Amygdala (tissue), 56 donors: ENCODE data around the gene AP1M2.
"Not testable (repeated sequence)": the region's sequence is repeated elsewhere in the genome, so short reads cannot be mapped to it uniquely, and the experiment has no call there.

Experiments used
- DNase-seq, 56 donors: peaks; one replicate each; lab custom pipeline; 2025; lab: John Stamatoyannopoulos, UW

The AP1M2 gene

DNA sequence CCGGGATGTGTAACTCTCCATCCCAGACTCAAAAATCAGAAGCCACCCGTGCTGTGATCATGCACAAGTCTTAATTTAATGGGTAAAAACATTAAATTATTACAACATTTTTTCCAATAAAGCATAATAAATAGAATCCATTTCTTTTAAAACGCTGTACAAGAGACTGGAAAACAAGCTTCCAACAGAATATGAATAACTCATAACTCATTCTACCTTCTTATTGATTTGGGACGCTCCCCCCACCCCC, 20.8 kb downstream of the AP1M2 start:
- no peak for DNase-seq

DNA sequence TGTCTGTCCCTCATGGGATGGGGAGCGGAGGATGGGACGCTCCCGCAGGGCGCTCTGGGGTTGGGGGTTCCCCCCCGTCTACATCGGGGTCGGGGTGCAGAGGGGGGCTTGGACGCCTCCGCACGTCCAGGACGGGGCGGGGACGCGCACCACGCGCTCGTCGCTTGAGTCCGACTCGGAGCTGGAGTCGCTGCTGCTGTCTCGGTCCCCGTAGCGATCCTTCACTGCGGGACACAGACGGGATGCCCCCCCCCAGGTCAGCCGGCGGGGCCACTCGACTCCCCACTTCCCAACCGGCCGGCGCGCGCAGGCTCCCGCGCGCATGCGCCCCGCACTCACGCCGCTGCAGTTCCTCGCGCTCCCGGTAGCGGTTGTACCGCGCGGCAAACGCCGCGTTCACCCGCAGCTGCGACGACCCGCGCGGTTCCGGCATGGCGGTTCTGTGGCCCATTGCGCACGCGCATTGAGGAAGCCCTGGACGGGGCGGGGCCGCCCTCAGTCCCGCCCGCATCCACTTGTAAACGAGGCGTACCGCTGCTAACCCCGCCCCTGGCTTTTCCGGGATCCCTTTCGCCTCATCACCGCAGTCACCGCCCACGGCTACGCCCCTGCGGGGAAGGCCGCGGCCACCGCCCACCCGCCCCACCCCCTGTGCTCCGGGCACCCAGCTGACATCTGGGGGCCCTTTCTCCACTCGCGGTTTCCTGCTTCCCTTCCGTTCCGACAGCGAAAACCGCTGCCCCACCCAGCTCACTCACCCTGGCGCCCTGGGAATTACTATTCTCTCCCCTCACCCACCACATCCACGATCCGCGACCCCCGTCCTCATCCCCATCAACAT, 21.3 kb downstream of the AP1M2 start, which contains the start of gene KRI1:
KRI1 (minus strand) TSS at position 444 of the 841 bp plus-strand sequence; CDS start at position 433, 11 bp downstream.
- peak; percentile 51 to 98 (median 94) for DNase-seq

DNA sequence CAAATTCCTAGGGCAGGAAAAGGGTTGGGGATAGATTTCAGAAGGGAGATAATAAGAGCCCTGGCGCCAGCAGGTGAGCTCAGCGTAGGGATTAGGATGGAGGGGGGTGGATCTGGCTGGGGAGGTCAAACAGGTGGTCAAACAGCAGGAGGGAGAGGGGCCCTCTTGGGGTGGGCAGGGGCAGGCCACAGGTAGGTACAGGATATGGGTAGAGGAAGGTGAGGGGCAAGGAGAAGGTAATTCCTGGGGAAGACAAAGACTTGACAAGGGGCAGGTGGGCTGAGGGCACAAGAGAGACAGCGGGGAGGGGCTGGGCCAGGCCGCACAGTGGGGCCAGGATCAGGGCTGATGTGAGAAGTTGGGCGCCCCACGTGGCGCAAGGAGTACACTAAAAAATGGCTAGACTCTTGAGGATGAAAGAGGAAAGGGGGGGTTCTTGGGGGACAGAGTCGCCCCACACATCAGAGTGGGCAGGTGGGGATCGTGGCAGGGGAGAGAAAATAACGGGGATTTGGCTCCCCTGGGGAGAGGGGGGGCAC, 22.0 kb downstream of the AP1M2 start:
- DNase-seq: peak in 6 of 56 donors; percentile 15 to 49 (median 26)

DNA sequence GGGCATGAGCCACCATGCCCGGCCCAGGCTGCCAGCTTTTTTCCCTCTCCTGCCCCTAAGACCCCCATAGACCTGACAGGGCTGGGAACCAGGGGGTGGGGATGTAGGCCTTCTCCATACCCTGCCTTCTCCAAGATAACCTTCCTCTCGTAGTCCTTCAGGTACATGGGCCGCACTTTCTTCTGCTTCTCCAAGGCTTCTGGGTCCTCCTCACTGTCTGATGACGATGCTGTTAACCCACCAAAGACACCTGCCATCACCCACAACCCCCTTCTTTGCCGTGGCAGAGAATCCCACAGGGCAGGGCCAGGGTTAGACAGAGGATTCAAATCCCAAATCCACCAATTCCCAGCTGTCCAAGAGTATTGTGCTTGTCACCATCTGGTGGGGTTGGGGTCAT, 24.5 kb downstream of the AP1M2 start:
- DNase-seq: no peak

DNA sequence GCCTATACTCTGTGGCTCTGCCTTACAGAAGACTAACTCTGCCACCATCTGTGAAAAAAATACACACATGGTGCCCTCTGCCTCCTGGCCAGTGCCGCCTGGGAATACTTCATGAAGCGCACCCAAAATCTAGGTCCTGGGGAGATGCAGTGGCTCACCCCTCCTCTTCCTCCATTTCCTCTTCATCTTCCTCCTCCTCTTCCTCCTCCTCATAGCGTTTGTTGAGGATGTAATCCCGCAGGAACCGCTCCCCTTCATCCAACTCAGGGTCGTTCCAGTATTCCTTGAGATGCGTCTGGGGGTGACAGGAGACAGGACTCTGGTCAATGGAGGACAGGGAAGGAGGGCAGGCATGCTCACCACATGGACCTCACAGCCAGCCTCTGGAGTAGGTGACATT, 27.0 kb downstream of the AP1M2 start:
- no peak for DNase-seq

DNA sequence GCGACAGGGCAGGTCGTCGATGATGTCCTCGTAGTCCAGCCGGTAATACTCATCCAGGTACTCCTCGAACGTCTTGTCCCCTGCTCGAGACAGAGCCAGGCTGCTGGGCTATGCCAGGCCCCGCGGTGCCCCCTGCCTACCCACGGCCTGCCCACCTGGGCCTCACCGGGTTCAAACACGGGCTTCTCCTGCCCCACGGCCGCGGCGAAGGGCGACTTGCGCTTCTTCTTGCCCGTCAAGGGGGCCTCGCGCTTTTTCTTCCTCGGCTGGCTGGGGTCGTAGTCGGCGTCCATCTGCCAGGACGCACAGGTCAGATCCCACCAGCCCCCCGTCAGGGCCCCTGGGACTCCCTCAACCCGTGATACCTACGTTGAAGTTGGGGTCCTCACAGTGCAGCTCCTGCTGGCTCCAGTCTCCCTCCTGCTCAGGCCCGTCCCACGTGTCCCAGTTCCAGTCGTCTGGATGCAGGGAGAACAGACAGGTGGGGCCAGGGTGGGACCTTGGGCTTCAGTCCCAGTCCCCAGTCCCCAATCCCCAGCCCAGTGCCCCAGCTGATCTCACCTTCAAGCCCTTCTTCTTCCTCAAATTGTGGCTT, 29.4 kb downstream of the AP1M2 start:
- no peak for DNase-seq

DNA sequence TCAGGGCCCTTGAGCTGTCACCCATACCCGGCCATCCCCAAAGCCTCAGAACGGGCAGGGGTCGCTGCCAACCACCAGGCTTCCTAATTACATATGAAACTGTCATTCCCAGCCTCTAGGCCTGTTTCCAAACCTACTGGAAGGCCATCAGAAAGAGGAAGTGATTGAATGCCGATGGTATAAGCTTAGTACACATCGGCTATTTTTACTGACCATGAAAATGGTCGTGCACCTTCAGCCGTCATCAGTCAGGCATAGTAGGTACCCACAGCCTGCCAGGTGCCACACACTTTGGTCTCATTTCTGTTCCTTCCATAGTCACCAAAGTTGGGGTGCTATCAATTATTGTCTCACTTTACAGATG, 31.5 kb downstream of the AP1M2 start:
- DNase-seq: no peak

DNA sequence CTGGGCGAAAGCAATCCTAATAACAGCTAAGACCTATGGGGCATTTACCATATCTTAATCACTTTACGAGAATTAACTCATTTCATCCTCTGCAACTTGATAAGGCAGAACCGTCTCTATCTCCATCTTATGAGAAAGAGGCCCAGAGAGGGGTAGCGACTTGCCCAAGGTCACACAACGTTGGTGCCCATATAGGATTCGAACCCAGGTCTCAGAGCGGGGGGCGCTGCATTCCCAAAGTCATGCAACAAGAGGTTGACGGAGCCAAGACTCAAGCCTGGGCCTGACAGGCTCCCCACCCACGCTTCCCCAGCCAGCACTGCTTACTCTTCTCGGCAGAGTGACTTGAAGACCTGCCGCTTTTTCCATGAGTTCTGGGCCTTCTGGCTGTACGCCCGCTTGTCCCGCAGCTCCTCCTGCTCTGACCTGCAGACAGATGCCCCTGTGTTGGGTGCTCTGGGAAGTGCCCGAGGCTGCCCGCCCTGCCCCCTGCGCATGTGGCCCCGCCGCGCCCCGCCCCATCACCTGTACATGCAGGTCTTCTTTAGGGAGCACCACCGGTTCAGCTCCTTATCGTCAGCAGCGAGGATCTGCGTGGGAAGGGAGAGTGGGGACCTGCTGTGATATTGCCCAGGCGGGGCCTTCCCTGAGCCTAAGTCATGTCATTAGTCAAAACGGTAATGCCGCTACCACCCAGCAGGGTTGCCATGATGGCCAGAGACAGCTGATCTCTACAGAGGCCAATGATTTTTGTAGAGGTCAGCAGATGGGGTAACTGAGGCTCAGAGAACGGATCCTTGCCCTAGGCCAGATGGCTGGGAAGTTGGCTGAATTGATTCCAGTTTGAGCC, 32.1 kb downstream of the AP1M2 start:
- DNase-seq: no peak

DNA sequence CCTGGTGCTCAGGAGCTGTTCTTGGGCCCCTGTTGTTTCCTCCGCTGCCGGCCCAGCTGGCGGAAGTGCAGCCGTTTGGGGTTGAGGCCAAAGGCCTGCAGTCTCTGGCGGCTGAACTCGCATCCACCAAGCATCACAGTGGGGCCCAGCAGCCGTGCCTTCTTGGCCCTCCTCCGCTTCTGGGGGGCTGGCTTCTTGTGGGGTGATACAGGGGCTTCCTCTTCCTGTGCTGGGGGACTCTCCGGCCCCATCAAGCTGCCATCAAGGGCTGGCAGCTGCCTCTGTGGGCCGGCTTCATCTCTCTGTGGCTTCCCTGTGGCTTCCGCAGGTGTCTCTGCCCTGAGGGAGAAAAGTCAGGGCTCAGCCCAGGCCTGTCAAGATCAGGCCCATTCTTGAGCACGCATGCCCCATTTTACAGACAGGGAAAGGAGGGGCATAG, 33.1 kb downstream of the AP1M2 start:
- no peak for DNase-seq

DNA sequence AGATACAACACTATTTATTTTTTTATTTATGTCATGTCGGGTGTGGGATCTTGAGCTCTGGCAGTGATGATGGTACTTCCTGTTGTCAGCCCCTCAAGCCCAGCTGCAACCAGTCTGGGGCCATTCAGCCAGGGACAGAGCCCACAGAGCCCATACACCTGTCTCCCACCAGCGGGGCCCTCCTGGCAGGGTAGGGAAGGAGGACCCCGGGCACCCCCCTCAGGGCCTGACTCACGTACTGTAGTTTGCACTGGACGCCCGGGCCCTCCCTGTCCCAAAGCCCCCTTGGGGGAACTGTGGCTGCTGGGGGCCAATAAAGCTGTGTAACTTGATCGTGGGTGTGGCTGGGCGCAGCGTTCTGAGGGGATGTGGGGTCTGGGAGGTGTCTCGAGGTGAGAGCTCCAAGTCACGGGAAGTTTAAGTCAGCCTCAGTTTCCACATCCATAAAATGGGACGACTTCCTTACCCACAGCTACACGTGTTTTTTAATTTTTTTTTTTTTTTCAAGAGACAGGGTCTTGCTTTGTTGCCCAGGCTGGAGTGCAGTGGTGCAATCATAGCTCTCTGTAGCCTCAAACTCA, 33.9 kb downstream of the AP1M2 start:
- DNase-seq: no peak

DNA sequence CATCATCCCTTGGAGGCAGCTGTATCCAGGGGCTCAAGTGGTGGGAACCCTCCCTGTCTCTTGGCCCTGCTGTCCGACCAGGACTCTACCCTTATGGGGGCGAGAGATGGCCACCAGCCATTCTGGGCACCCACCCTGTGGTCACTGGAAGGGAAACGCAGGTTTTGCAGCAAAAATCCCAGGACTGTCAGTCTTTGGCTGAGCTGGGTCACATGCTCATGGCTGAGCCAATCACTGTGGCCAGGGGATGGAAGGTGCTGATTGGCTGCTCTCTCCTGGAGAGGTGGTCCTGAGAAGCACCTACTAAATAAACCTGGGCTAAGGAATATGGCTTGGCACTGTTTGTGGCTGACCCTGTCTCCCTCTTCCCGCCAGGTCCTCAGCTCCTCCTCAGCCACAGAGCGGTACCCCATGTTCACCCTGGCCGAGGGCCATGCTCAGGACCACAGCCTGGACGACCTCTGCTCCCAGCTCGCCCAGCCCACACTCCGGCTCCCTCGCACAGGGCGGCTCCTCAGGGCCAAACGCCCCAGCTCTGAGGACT, 34.5 kb downstream of the AP1M2 start:
- peak in 19 of 56 donors; percentile 1 to 49 (median 21) for DNase-seq

DNA sequence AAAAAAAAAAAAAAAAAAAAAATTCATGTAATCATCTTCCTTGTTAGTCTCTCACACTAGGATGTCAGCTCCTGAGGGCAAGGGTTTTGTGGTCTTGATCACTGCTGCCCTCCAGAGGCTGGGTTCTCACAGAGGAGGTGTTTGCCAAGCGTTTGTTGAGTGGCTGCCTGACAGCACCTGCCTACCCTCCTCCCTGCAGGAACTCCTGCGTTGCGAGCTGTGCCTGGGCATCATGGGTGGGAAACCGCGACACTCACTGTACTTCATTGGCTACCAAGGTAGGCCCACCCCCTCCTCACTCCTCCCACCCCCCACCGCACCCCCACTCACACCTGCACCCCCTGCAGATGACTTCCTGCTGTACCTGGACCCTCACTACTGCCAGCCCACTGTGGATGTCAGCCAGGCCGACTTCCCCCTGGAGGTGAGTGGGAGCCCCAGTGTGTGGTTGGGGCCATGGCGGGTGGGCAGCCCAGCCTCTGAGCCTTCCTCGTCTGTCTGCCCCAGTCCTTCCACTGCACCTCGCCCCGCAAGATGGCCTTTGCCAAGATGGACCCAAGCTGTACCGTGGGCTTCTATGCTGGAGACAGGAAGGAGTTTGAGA, 35.3 kb downstream of the AP1M2 start:
- peak in 6 of 56 donors; percentile 2 to 37 (median 6) for DNase-seq

DNA sequence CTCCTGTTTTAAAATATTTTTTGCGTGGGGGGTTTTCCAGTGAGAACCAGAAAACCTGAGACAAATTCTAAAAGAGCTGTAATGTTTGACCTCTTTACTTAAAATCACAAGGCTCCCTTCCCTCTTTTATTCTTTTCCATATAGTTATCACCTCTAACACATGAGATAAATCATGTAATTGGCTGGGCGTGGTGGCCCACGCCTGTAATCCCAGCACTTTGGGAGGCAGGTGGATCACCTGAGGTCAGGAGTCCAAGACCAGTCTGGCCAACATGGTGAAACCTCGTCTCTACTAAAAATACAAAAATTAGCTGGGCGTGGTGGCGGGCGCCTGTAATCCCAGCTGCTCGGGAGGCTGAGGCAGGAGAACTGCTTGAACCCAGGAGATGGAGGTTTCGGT, 36.1 kb downstream of the AP1M2 start:
- not testable (repeated sequence) for DNase-seq

DNA sequence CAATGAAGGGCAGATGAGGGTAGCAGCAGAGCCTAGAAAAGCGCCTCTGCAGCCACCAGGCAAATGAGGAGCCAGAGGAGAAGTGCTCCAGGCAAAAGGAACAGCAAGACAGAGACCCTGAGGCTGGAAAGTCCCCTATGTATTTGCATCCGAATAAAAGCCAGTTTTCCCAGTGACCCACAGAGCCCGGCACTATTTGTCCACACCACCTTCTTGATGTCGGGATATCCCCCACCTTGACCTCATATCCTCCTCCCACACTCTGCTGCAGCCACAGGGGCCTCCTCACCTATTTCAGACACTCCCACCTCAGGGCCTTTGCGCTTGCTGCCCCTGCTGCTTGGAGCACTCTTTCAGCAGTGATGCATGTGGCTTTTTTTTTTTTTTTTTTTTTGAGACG, 36.8 kb downstream of the AP1M2 start:
- no peak for DNase-seq

DNA sequence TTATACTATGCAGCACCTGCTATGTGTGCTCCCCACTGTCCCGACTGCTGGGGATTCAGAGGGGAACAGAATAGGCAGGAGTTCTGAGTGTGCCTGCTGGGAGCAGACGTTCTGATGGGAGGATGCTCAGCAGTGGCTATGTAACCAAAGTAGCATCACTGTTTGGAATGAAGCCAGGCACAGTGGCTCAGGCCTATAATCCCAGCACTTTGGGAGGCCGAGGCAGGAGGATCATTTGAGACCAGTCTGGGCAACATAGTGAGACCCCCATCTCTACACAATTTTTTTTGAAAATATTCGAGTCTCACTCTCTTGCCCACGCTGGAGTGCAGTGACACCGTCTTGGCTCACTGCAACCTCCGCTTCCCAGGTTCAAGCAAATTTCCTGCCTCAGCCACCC, 37.4 kb downstream of the AP1M2 start:
- no peak for DNase-seq

DNA sequence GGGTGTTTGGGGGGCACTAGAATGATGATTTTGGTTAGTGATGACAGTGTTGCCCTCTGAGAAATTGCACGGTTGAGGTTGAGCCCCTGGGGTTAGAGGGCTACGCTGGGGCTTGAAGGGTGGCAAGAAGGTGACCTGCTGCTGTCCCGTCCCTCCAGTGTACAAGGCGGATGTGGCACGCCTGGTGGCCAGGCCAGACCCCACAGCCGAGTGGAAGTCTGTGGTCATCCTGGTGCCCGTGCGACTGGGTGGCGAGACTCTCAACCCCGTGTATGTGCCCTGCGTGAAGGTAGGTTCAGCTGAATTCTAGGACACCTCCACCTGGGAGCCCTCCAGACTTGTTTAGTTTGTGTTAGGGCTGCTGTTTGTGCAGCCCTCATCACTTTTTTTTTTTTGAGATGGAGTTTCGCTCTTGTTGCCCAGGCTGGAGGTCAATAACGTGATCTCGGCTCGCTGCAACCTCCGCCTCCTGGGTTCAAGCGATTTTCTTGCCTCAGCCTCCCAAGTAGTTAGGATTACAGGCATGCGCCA, 38.3 kb downstream of the AP1M2 start:
- DNase-seq: no peak

DNA sequence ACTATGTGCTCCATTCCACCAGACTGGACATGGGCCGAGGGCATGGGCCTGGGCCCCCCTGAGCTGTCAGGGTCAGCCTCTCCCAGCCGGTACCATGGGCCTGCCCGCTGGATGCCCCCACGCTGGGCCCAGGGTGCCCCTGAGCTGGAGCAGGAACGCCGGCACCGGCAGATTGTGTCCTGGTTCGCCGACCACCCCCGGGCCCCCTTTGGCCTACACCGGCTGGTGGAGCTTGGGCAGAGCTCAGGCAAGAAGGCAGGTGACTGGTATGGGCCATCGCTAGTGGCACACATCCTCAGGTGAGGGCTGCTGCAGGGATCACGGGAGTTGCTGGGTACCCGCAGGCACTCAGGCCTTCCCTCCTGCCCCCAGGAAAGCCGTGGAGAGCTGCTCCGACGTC, 40.3 kb downstream of the AP1M2 start:
- no peak for DNase-seq

DNA sequence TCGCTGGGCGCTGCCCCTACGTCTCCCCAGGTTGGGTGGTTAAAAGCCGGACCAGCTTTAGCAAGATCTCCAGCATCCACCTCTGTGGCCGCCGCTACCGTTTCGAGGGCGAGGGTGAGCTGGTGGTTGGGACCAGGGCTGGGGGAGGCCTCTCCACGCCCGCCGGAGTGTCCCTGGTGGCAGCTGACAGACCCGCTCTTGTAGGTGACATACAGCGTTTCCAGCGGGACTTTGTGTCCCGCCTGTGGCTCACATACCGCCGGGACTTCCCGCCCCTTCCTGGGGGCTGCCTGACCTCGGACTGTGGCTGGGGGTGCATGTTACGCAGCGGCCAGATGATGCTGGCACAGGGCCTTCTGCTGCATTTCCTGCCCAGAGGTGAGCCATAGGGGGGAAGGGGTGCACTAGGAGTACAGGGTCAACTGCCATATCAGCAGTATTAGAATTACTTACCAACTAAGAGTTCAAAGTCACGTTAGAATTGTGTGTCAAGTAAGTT, 42.3 kb downstream of the AP1M2 start:
- DNase-seq: peak in 1 of 56 donors; percentile 29

DNA sequence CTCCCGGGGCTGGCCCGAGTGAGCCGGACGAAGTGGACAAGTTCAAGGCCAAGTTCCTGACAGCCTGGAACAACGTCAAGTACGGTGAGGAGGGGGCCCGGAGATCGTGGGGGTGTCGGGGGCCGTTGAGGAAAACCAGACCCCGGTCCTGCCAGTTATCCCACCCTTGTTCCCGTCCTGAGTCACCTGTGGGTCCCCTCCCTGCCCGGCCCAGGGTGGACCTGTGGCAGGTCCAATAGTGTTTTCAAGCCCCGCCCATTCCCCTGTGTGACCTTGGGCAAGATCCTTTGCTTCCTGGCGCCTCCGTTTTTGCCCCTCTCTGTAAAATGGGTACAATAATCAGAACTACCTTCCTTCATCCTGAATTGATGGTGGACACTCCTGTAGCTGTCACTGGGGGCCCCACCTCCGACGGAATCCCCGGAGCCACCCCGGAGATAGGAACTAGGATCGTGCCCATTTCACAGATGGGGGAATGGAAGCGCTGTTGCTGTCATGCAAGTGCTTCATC, 42.8 kb downstream of the AP1M2 start:
- peak in 3 of 56 donors; percentile 5 to 39 (median 19) for DNase-seq
